HG03565 (cell line): ENCODE results near the gene FMN1.

ENCODE experiments used
- ATAC-seq: cut with Tn5 transposase; IDR thresholded peaks from one replicate; pipeline ENCODE4 v1.9.1; 2021; ENCODE audit warnings: mild to moderate bottlenecking, moderate library complexity; ENCODE audit not compliant: unreplicated experiment

The FMN1 gene

GRCh38 chr15:32991619-32992111, 202.8 kb downstream of the FMN1 start:
- ATAC-seq: no peak

GRCh38 chr15:32990071-32990470, 204.4 kb downstream of the FMN1 start:
- no peak for ATAC-seq

GRCh38 chr15:32987067-32987466, 207.4 kb downstream of the FMN1 start:
- no peak for ATAC-seq

- no peak for ATAC-seq
These were observed 208.4 kb downstream of the FMN1 start for GRCh38 chr15:32986147-32986546.

- ATAC-seq: no peak
These were observed 210.8 kb downstream of the FMN1 start for GRCh38 chr15:32983679-32984078.

- no peak for ATAC-seq
These were observed 212.5 kb downstream of the FMN1 start for GRCh38 chr15:32982001-32982400.

GRCh38 chr15:32981536-32981935, 213.0 kb downstream of the FMN1 start:
- no peak for ATAC-seq

GRCh38 chr15:32979710-32980109, 214.8 kb downstream of the FMN1 start:
- no peak for ATAC-seq

GRCh38 chr15:32977506-32977905, 217.0 kb downstream of the FMN1 start:
- no peak for ATAC-seq

GRCh38 chr15:32974691-32975090, 219.8 kb downstream of the FMN1 start:
- ATAC-seq: no peak

- ATAC-seq: no peak
These were observed 221.8 kb downstream of the FMN1 start for GRCh38 chr15:32972686-32973085.

GRCh38 chr15:32970847-32971246, 223.7 kb downstream of the FMN1 start:
- no peak for ATAC-seq

GRCh38 chr15:32967521-32967920, 227.0 kb downstream of the FMN1 start:
- ATAC-seq: no peak

- ATAC-seq: no peak
These were observed 228.0 kb downstream of the FMN1 start for GRCh38 chr15:32966512-32966911.

- ATAC-seq: no peak
These were observed 228.6 kb downstream of the FMN1 start for GRCh38 chr15:32965897-32966296.

GRCh38 chr15:32959077-32959476, 235.4 kb downstream of the FMN1 start:
- ATAC-seq: no peak

GRCh38 chr15:32957219-32957618, 237.3 kb downstream of the FMN1 start:
- no peak for ATAC-seq

GRCh38 chr15:32956711-32957110, 237.8 kb downstream of the FMN1 start:
- ATAC-seq: no peak

GRCh38 chr15:32956006-32956405, 238.5 kb downstream of the FMN1 start:
- no peak for ATAC-seq

GRCh38 chr15:32953533-32953910, 241.0 kb downstream of the FMN1 start:
- ATAC-seq: no peak

GRCh38 chr15:32952901-32953532, 241.5 kb downstream of the FMN1 start:
- ATAC-seq: no peak

- no peak for ATAC-seq
These were observed 242.6 kb downstream of the FMN1 start for GRCh38 chr15:32951736-32952464.
